ENCODE measurements around the gene PDGFB.
A peak's percentile ranks its signal among the peaks of the same experiment; 100 is the strongest.

Gene PDGFB

DNA sequence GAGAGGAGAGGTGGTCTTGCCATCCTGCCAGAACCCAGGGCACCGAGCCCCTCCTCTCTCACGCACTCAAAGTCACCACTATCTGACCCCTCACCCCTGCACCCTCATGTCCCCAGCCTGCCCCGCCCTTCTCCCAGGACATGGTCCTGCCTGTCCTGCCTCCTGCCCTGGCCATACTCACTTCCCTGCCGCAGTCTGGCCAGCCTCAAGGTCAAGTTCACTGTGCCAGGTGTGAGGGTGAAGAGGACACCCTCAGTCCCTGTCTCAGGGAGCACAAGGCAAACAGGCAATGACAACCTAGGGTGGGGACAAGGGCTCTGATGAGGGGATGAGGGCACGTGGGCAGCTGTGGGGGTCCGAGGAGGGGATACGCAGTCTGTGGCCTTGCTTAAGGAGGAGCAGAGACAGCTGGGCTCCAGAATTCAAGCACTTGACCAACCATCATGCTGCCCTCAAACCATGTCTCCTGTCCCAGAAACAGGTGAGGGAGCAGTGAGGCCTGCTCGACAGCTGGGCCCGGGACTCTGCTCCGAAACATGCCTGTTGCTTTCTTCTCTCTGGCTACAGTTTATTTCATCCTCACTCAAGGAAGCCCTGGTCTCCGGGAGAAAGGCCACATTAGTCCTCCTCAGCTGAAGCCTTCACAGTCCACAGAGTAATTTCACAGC, 36.6 kb downstream of the PDGFB start:
- no peaks in the 10 kb centered on the region for H3K9me3 ChIP-seq (ENCODE audit: insufficient read depth, low read depth, low read length)
- H3K9ac ChIP-seq (ENCODE audit: low read length), result no peak overlapping the region
- H4K8ac ChIP-seq (ENCODE audit: low read depth, low read length), result no peak overlapping the region
- no peak for DNase-seq
- no peaks in the 10 kb centered on the region for H3K36me3 ChIP-seq (ENCODE audit: control insufficient read depth in 1 of 2, insufficient read depth in 2 of 2, low read length in 2 of 2)
- peaks cover 12% of the 10 kb centered on the region for H3K79me1 ChIP-seq (ENCODE audit: low read length)
- peak overlapping the region; percentile 11 for H2AK5ac ChIP-seq (ENCODE audit: low read length)
- H3K23ac ChIP-seq (ENCODE audit: low read length), result no peak overlapping the region
- H3K79me2 ChIP-seq (ENCODE audit: control insufficient read depth, insufficient read depth, low read length, poor library complexity), result no peaks in the 10 kb centered on the region
- H3K14ac ChIP-seq (ENCODE audit: low read length), result no peak overlapping the region
- no peak overlapping the region for H3K4me2 ChIP-seq (ENCODE audit: low read length)
- peak overlapping the region; percentile 6 for H3K4me3 ChIP-seq (ENCODE audit: low read depth, low read length)
- no peaks in the 10 kb centered on the region for H3K27me3 ChIP-seq (ENCODE audit: insufficient read depth, low read length)
- H2BK120ac ChIP-seq (ENCODE audit: insufficient read depth, low read length, poor library complexity), result no peak overlapping the region
- H3K27ac ChIP-seq (ENCODE audit: low read depth, low read length), result no peak overlapping the region
- no peak overlapping the region for H4K91ac ChIP-seq (ENCODE audit: low read depth, low read length)
- H2BK5ac ChIP-seq (ENCODE audit: low read depth, low read length, poor library complexity), result no peak overlapping the region
- no CpG with 5 or more reads among the region's 11 CpGs for WGBS (ENCODE audit: extremely low coverage, insufficient coverage, insufficient read length)
- no peak overlapping the region for H2AFZ ChIP-seq (ENCODE audit: insufficient read depth, low read length, poor library complexity)
- peaks cover 23 to 24% of the 10 kb centered on the region in 2 experiments for H3K4me1 ChIP-seq (ENCODE audit: control insufficient read depth in 1 of 2, insufficient read depth in 2 of 2, low read length in 2 of 2)
- no peak overlapping the region for H2BK12ac ChIP-seq (ENCODE audit: low read length)
- no peak overlapping the region for H4K12ac ChIP-seq (ENCODE audit: low read depth, low read length)
- H3K4ac ChIP-seq (ENCODE audit: low read depth, low read length), result no peak overlapping the region
- H3K18ac ChIP-seq (ENCODE audit: low read length), result no peak overlapping the region

DNA sequence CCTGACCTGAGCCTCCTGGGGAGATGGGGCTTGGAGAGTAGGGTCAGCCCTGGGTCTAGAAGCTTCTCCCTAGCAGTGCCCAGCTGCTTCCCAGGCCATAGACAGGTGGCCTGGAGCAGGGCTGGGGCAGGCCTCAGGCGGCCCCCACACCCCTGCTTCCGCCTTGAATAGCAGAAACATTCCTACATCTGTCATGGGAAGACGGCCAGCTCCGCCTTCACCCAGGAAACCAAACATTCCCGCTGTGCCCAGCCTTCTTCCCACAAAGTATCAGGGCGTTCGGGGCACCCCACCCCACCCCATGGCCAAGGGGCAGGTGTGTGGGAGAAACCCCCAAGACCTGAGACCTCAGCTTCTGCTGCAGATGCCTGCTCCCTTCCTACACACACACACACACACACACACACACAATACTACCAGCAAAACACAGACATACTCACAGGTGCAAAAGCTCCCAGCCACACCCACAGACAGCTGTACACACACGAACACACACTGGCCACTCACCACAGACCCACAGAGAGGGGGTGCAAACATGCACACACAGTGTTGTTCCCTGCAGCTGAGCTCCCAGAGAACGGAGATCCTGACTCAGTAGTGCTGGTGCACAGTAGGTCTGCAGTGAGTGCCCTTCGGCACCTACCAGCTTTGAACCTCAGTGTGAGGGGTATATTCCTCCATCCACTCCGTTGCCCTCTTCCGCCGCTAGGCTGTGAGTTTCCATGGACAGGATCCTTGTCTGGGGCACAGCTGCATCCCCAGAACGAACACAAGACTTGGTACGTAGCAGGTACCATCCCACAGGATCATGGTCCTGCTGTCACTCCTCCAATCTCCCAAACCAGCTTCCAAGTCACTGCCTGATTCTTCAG, 37.4 kb downstream of the PDGFB start:
- peaks cover 17 to 20% of the 10 kb centered on the region in 2 experiments for H3K4me1 ChIP-seq (ENCODE audit: control insufficient read depth in 1 of 2, insufficient read depth in 2 of 2, low read length in 2 of 2)
- no CpG with 5 or more reads among the region's 15 CpGs for WGBS (ENCODE audit: extremely low coverage, insufficient coverage, insufficient read length)
- no peak overlapping the region for H2BK120ac ChIP-seq (ENCODE audit: insufficient read depth, low read length, poor library complexity)
- no peak overlapping the region for H3K14ac ChIP-seq (ENCODE audit: low read length)
- H2AK5ac ChIP-seq (ENCODE audit: low read length), result peak overlapping the region; percentile 21
- no peak overlapping the region for H4K91ac ChIP-seq (ENCODE audit: low read depth, low read length)
- H2BK5ac ChIP-seq (ENCODE audit: low read depth, low read length, poor library complexity), result no peak overlapping the region
- no peak overlapping the region for H4K12ac ChIP-seq (ENCODE audit: low read depth, low read length)
- H3K4me2 ChIP-seq (ENCODE audit: low read length), result no peak overlapping the region
- no peaks in the 10 kb centered on the region for H3K9me3 ChIP-seq (ENCODE audit: insufficient read depth, low read depth, low read length)
- H3K27me3 ChIP-seq (ENCODE audit: insufficient read depth, low read length), result no peaks in the 10 kb centered on the region
- peak; percentile 34 to 42 for DNase-seq
- H3K4me3 ChIP-seq (ENCODE audit: low read depth, low read length), result no peak overlapping the region
- H3K79me2 ChIP-seq (ENCODE audit: control insufficient read depth, insufficient read depth, low read length, poor library complexity), result no peaks in the 10 kb centered on the region
- H3K36me3 ChIP-seq (ENCODE audit: control insufficient read depth in 1 of 2, insufficient read depth in 2 of 2, low read length in 2 of 2), result no peaks in the 10 kb centered on the region
- H3K4ac ChIP-seq (ENCODE audit: low read depth, low read length), result no peak overlapping the region
- H2BK12ac ChIP-seq (ENCODE audit: low read length), result peak overlapping the region; percentile 51
- H3K18ac ChIP-seq (ENCODE audit: low read length), result no peak overlapping the region
- H3K9ac ChIP-seq (ENCODE audit: low read length), result no peak overlapping the region
- H2AFZ ChIP-seq (ENCODE audit: insufficient read depth, low read length, poor library complexity), result no peak overlapping the region
- peaks cover 12% of the 10 kb centered on the region for H3K79me1 ChIP-seq (ENCODE audit: low read length)
- H3K27ac ChIP-seq (ENCODE audit: low read depth, low read length), result no peak overlapping the region
- H4K8ac ChIP-seq (ENCODE audit: low read depth, low read length), result no peak overlapping the region
- no peak overlapping the region for H3K23ac ChIP-seq (ENCODE audit: low read length)

DNA sequence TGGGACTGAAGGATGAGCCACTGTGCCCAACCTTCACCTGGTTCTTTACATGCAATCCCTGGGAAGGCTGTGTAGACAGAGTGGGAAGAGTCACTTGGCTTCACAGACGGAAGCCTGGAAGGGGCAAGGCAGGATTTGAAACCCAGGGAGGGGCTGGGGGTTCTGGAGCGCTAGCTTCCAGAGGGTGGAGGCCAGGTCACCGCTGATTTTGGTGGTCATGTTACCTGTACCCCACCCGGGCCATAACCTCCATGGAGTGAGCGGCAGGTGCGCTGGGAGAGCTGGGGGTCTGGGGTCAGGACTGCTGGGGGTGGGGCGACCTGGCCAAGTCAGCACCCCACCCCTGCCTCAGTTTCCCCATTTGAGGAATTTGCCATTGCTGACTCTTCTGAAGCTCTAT, 38.3 kb downstream of the PDGFB start:
- H4K8ac ChIP-seq (ENCODE audit: low read depth, low read length), result no peak overlapping the region
- H2BK120ac ChIP-seq (ENCODE audit: insufficient read depth, low read length, poor library complexity), result no peak overlapping the region
- no peak overlapping the region for H3K4me3 ChIP-seq (ENCODE audit: low read depth, low read length)
- no peak overlapping the region for H3K23ac ChIP-seq (ENCODE audit: low read length)
- H3K4ac ChIP-seq (ENCODE audit: low read depth, low read length), result no peak overlapping the region
- H3K36me3 ChIP-seq (ENCODE audit: control insufficient read depth in 1 of 2, insufficient read depth in 2 of 2, low read length in 2 of 2), result no peaks in the 10 kb centered on the region
- WGBS (ENCODE audit: extremely low coverage, insufficient coverage, insufficient read length), result no CpG with 5 or more reads among the region's 7 CpGs
- H4K12ac ChIP-seq (ENCODE audit: low read depth, low read length), result no peak overlapping the region
- no peaks in the 10 kb centered on the region for H3K9me3 ChIP-seq (ENCODE audit: insufficient read depth, low read depth, low read length)
- H4K91ac ChIP-seq (ENCODE audit: low read depth, low read length), result no peak overlapping the region
- no peak overlapping the region for H3K18ac ChIP-seq (ENCODE audit: low read length)
- DNase-seq, result no peak
- H3K27ac ChIP-seq (ENCODE audit: low read depth, low read length), result no peak overlapping the region
- no peak overlapping the region for H2BK5ac ChIP-seq (ENCODE audit: low read depth, low read length, poor library complexity)
- no peak overlapping the region for H2AK5ac ChIP-seq (ENCODE audit: low read length)
- no peaks in the 10 kb centered on the region for H3K79me2 ChIP-seq (ENCODE audit: control insufficient read depth, insufficient read depth, low read length, poor library complexity)
- no peak overlapping the region for H2BK12ac ChIP-seq (ENCODE audit: low read length)
- no peak overlapping the region for H2AFZ ChIP-seq (ENCODE audit: insufficient read depth, low read length, poor library complexity)
- no peak overlapping the region for H3K9ac ChIP-seq (ENCODE audit: low read length)
- H3K14ac ChIP-seq (ENCODE audit: low read length), result no peak overlapping the region
- H3K27me3 ChIP-seq (ENCODE audit: insufficient read depth, low read length), result no peaks in the 10 kb centered on the region
- peaks cover 9% of the 10 kb centered on the region for H3K79me1 ChIP-seq (ENCODE audit: low read length)
- H3K4me1 ChIP-seq (ENCODE audit: control insufficient read depth in 1 of 2, insufficient read depth in 2 of 2, low read length in 2 of 2), result peaks cover 13 to 14% of the 10 kb centered on the region in 2 experiments
- H3K4me2 ChIP-seq (ENCODE audit: low read length), result no peak overlapping the region

DNA sequence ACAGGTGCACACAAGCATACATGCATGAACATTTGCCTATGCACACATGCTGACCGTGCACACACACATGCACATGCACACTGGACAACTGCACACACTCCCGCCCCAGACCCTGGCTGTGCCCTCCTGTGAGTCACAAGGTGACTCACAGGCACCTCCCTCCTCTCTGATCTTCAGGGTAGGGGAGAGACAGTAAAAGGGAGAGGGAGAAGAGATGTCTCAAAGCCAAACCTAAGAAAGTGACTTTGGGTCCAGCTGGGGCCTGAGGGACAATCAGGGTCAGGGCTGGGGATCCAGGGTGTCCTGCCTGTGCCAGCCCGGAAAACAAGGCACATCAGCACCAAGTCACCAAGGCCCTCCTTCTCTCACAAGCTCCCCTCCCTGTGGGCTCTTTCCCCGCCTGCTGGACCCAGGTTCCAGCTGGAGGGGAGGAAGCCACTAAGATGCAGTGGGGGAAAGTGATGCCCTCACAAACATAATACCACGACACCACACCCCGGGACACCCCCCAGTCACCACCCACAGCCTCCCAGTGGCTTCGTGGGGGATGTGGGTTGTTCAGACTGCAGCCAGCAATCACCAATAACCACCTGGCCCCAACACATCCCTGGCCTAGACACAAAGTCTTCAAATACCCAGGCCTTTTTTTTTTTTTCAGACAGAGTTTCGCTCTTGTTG, 39.3 kb downstream of the PDGFB start:
- Histone ChIP-seq H3K36me3 (ENCODE audit: control insufficient read depth in 1 of 2, insufficient read depth in 2 of 2, low read length in 2 of 2) (no peaks in the 10 kb centered on the region), H2BK12ac (ENCODE audit: low read length) (peak overlapping the region; percentile 2), H3K9me3 (ENCODE audit: insufficient read depth, low read depth, low read length) (no peaks in the 10 kb centered on the region), H3K4me1 (ENCODE audit: control insufficient read depth in 1 of 2, insufficient read depth in 2 of 2, low read length in 2 of 2) (peaks cover 13 to 14% of the 10 kb centered on the region in 2 experiments), H4K91ac (ENCODE audit: low read depth, low read length) (peak overlapping the region; percentile 2), H3K27ac (ENCODE audit: low read depth, low read length) (no peak overlapping the region), H3K79me2 (ENCODE audit: control insufficient read depth, insufficient read depth, low read length, poor library complexity) (no peaks in the 10 kb centered on the region), H4K12ac (ENCODE audit: low read depth, low read length) (no peak overlapping the region), H3K9ac (ENCODE audit: low read length) (no peak overlapping the region), H3K18ac (ENCODE audit: low read length) (peak overlapping the region; percentile 31), H2BK5ac (ENCODE audit: low read depth, low read length, poor library complexity) (no peak overlapping the region), H3K23ac (ENCODE audit: low read length) (no peak overlapping the region), H4K8ac (ENCODE audit: low read depth, low read length) (no peak overlapping the region), H3K14ac (ENCODE audit: low read length) (no peak overlapping the region), H3K4ac (ENCODE audit: low read depth, low read length) (no peak overlapping the region), H3K4me2 (ENCODE audit: low read length) (no peak overlapping the region), H3K4me3 (ENCODE audit: low read depth, low read length) (no peak overlapping the region), H2AK5ac (ENCODE audit: low read length) (peak overlapping the region; percentile 4), H3K27me3 (ENCODE audit: insufficient read depth, low read length) (no peaks in the 10 kb centered on the region), H2AFZ (ENCODE audit: insufficient read depth, low read length, poor library complexity) (no peak overlapping the region), H2BK120ac (ENCODE audit: insufficient read depth, low read length, poor library complexity) (peak overlapping the region; percentile 43), H3K79me1 (ENCODE audit: low read length) (peaks cover 9% of the 10 kb centered on the region)
- peak; percentile 53 to 67 for DNase-seq
- WGBS (ENCODE audit: extremely low coverage, insufficient coverage, insufficient read length), result no CpG with 5 or more reads among the region's 8 CpGs
